Brain microvascular endothelial cell (primary cell): ENCODE data around the gene CERS5.

Experiments used
- DNase-seq: peaks from one replicate; pipeline ENCODE4 v3.0.0-alpha.2; 2020
- H3K27ac ChIP-seq: fragments of 250-450 bp; sonication (Bioruptor Pico); 2 replicates; pipeline ENCODE4 v1.5.1; 2020; ENCODE audit warnings: mild to moderate bottlenecking, moderate library complexity
- H3K27me3 ChIP-seq: fragments of 250-450 bp; sonication (Bioruptor Pico); replicated peaks from 2 replicates; pipeline ENCODE4 v1.5.1; 2020; ENCODE audit warnings: mild to moderate bottlenecking
- H3K36me3 ChIP-seq: fragments of 250-450 bp; sonication (Bioruptor Pico); replicated peaks from 2 replicates; pipeline ENCODE4 v1.5.1; 2020; ENCODE audit warnings: mild to moderate bottlenecking
- H3K4me3 ChIP-seq: 2 replicates; pipeline ENCODE4 v1.5.1; 2011; ENCODE audit warnings: low read depth, mild to moderate bottlenecking, control low read depth, low read length, moderate library complexity
- in situ Hi-C: cut with HindIII; loops from 2 replicates; pipeline ENCODE4 v1.10.0; 2017; ENCODE audit warnings: low sequenced_read_pairs, low pct_ligation_motif_present
- TF ChIP-seq, protein P1 (sequence below): IDR thresholded peaks from 2 replicates; pipeline ENCODE4 v1.5.1; 2011; ENCODE audit warnings: low read depth, mild to moderate bottlenecking, moderate library complexity, low read length, control low read depth, inconsistent platforms; ENCODE audit errors: missing control alignments

CERS5 gene

DNA sequence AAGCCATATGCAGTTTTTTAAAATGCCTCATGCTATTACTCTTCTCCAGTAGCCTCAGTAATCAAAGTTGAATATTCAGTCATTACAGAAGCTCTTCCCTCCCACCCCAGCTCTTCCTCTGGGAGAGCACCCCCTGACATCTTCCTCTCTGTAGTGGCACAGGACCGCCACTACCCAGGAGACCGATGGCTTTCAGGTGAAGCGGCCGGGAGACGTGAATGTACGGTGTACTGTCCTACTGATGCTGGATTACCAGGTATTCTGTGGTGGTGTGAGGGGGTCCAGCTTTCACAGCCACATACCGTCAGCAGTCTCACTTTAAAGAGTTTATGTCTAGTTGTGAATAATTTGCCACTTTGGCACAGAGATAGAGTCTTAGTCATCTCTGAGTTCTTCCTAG, 77.4 kb downstream of the CERS5 start:
- peaks cover 63% of the 10 kb centered on the region for H3K36me3 ChIP-seq
- DNase-seq, result no peak
- TF ChIP-seq, protein P1, sequence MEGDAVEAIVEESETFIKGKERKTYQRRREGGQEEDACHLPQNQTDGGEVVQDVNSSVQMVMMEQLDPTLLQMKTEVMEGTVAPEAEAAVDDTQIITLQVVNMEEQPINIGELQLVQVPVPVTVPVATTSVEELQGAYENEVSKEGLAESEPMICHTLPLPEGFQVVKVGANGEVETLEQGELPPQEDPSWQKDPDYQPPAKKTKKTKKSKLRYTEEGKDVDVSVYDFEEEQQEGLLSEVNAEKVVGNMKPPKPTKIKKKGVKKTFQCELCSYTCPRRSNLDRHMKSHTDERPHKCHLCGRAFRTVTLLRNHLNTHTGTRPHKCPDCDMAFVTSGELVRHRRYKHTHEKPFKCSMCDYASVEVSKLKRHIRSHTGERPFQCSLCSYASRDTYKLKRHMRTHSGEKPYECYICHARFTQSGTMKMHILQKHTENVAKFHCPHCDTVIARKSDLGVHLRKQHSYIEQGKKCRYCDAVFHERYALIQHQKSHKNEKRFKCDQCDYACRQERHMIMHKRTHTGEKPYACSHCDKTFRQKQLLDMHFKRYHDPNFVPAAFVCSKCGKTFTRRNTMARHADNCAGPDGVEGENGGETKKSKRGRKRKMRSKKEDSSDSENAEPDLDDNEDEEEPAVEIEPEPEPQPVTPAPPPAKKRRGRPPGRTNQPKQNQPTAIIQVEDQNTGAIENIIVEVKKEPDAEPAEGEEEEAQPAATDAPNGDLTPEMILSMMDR, result no peak
- in situ Hi-C loops, result no loop called here
- H3K4me3 ChIP-seq, result no peak overlapping the region
- no peaks in the 10 kb centered on the region for H3K27me3 ChIP-seq
- no peak overlapping the region for H3K27ac ChIP-seq

DNA sequence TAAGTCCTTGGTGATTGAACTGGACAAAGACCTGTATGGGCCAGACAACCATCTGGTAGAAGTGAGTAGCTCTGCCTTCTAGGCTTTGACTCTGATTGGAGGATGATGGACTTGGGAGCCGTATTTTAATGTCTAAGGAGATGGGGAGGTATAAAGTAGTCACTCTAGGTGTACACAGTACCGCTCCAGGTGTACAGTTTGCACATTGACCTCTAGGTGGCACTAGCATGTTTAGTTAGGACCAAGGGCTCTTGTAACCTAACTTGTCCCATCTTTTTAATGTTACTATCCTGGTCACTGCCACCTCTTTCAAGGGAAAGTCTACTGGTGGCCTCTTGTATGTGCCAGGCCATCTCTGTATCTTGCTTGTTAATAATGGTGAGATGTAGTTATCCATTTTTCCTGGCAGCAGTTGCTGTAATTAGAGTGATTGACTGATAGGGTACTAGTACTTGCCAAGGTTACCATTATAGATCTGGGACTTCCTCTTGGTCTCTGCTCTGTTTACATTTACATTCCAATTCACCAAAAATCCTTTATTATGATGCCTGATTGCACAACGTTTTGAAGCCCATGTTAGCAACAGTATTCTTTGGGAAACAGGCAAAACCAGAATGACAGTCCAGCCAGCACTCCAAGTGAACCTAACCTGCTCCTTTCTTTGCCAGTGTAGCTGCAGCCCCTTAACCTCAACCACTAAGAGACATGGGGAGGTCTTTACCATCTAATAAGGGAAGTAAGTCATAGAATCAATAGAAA, 78.4 kb downstream of the CERS5 start:
- TF ChIP-seq, protein P1, result peak; percentile 88
- in situ Hi-C loops, result no loop called here
- H3K4me3 ChIP-seq, result no peak overlapping the region
- peak; percentile 37 for DNase-seq
- H3K27ac ChIP-seq, result peak overlapping the region; percentile 51
- peaks cover 54% of the 10 kb centered on the region for H3K36me3 ChIP-seq
- no peaks in the 10 kb centered on the region for H3K27me3 ChIP-seq

DNA sequence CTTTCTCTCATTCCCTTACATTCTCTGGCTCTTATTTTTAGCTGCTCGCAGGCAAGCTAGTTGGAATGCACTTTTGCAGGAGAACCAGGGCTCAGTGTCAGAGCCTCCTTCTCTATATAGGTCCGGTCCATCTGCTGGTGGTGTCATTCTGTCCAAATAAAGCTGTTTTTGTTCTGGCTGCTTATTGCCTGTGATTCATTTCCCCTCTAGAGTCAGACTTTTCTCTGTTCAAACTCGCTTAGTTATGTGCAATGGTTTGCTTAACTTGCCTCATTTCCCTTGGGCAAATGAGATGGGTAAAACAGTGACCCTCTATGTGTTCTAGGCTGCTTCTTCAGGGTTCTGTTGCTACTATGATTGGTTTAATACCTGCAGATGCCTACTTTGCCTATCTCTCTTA, 79.2 kb downstream of the CERS5 start:
- TF ChIP-seq, protein P1, result no peak
- DNase-seq, result peak; percentile 60
- H3K36me3 ChIP-seq, result peaks cover 48% of the 10 kb centered on the region
- H3K4me3 ChIP-seq, result no peak overlapping the region
- no peaks in the 10 kb centered on the region for H3K27me3 ChIP-seq
- in situ Hi-C loops, result no loop called here
- peak overlapping the region; percentile 51 for H3K27ac ChIP-seq

DNA sequence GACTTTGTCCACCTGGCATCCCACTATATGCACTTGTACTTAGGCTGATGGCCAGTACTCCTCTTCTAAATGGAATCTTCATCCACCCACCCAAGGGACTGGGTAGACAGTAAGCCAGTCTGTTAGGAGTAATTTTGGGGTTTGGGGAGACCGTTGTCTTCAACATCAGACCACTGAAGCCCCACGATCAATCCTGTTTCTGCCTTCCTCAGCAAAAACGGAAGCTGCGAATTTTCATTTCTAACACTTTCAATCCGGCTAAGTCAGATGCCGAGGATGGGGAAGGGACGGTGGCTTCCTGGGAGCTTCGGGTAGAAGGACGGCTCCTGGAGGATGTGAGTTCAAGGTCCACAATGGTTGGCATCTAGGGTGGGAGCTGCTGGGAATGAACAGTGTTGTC, 80.0 kb downstream of the CERS5 start:
- Histone ChIP-seq H3K4me3 (no peak overlapping the region), H3K27me3 (no peaks in the 10 kb centered on the region), H3K36me3 (peaks cover 42% of the 10 kb centered on the region), H3K27ac (no peak overlapping the region)
- in situ Hi-C loops, result no loop called here
- no peak for DNase-seq
- TF ChIP-seq, protein P1, result no peak

DNA sequence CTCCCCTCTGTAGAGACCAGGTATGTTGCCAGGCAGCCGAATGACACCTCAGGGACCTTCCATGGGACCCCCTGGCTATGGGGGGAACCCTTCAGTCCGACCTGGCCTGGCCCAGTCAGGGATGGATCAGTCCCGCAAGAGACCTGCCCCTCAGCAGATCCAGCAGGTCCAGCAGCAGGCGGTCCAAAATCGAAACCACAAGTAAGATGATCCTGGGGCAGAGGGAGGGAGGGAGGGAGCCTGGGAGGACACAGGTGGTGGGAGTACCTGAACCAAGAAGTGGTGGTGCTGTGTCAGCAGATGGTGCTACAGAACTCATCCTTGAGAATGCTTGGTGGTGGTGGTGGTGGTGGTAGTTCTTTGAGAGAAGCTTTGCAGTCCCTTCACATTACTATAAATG, 81.0 kb downstream of the CERS5 start:
- no peaks in the 10 kb centered on the region for H3K27me3 ChIP-seq
- no peak for DNase-seq
- in situ Hi-C loops, result no loop called here
- peaks cover 33% of the 10 kb centered on the region for H3K36me3 ChIP-seq
- H3K27ac ChIP-seq, result no peak overlapping the region
- peak overlapping the region; percentile 67 for H3K4me3 ChIP-seq
- TF ChIP-seq, protein P1, result no peak

DNA sequence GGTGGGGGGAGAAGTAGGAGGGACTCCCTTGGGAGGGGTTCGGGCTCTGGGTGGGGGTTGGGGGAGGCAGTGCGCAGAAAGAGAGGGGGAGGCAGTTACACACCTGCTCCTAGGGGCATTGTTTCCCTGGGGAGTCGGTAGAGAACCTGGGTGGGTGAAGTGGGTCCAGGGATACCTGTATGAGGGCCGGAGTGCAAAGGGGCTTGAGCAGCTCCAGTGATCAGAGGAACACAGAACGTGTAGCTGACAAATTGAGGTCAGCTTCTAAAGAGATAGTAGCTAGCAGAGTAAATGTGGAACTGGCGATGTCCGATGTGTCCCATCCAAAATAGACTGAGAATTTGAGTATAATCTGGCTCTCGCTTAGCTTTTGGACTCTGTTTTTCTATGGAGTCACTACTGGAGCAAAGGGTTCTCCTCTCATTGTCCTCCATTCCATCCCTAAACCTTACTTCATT, 81.5 kb downstream of the CERS5 start:
- in situ Hi-C loops, result no loop called here
- Histone ChIP-seq H3K27ac (no peak overlapping the region), H3K36me3 (peaks cover 31% of the 10 kb centered on the region), H3K4me3 (peak overlapping the region; percentile 67), H3K27me3 (no peaks in the 10 kb centered on the region)
- no peak for DNase-seq
- TF ChIP-seq, protein P1, result no peak
